H9 (cell line): Measurements from ENCODE around the gene IFNAR2. TPM values are rescaled to one million over a fixed set of nuclear protein-coding genes. Genes with fewer than 3 reads are reported as not detected.

Source experiments
- DNase-seq: peaks from one replicate; pipeline ENCODE4 v3.0.0-alpha.2; 2017
- H2AFZ ChIP-seq: one replicate; pipeline ENCODE4 v1.6.1; 2013; ENCODE audit warnings: mild to moderate bottlenecking, low read length, control low read depth, moderate library complexity
- H2AK5ac ChIP-seq: 2 replicates; pipeline ENCODE4 v1.6.1; 2013; ENCODE audit warnings: low read length, control low read depth, mixed read lengths; ENCODE audit not compliant: insufficient read length
- H2BK120ac ChIP-seq: one replicate; pipeline ENCODE4 v1.6.1; 2013; ENCODE audit warnings: low read depth, mild to moderate bottlenecking, low read length, control low read depth, inconsistent platforms; ENCODE audit not compliant: poor library complexity, severe bottlenecking
- H2BK12ac ChIP-seq: 2 replicates; pipeline ENCODE4 v1.6.1; 2013; ENCODE audit warnings: low read length, control low read depth, mixed read lengths, low read depth; ENCODE audit not compliant: insufficient read length
- H2BK15ac ChIP-seq: 2 replicates; pipeline ENCODE4 v1.6.1; 2013; ENCODE audit warnings: low read depth, low read length, control low read depth
- H2BK20ac ChIP-seq: one replicate; pipeline ENCODE4 v1.6.1; 2013; ENCODE audit warnings: low read depth, mild to moderate bottlenecking, low read length, control low read depth, inconsistent platforms; ENCODE audit not compliant: poor library complexity, severe bottlenecking
- H2BK5ac ChIP-seq: 2 replicates; pipeline ENCODE4 v1.6.1; 2013; ENCODE audit warnings: low read length, control low read depth, mixed read lengths; ENCODE audit not compliant: insufficient read length
- H3K14ac ChIP-seq: 2 replicates; pipeline ENCODE4 v1.6.1; 2013; ENCODE audit warnings: low read length, control low read depth; ENCODE audit not compliant: insufficient read depth
- H3K18ac ChIP-seq: 2 replicates; pipeline ENCODE4 v1.6.1; 2013; ENCODE audit warnings: low read depth, mild to moderate bottlenecking, mixed read lengths, low read length, control low read depth; ENCODE audit not compliant: insufficient read length
- H3K23ac ChIP-seq: 2 replicates; pipeline ENCODE4 v1.6.1; 2013; ENCODE audit warnings: low read length, control low read depth, mixed read lengths, low read depth; ENCODE audit not compliant: insufficient read length
- H3K23me2 ChIP-seq: 2 replicates; pipeline ENCODE4 v1.6.1; 2013; ENCODE audit warnings: low read depth, mild to moderate bottlenecking, mixed read lengths, low read length, control low read depth; ENCODE audit not compliant: insufficient read length, poor library complexity, severe bottlenecking
- H3K27ac ChIP-seq: 2 replicates; pipeline ENCODE4 v1.5.1; 2013; ENCODE audit warnings: low read length, control low read depth, mixed read lengths, low read depth; ENCODE audit not compliant: insufficient read length
- H3K27me3 ChIP-seq: 2 replicates; pipeline ENCODE4 v1.6.1; 2013; ENCODE audit warnings: low read length, control low read depth, inconsistent platforms; ENCODE audit not compliant: insufficient read depth
- H3K4ac ChIP-seq: 2 replicates; pipeline ENCODE4 v1.6.1; 2013; ENCODE audit warnings: low read depth, mild to moderate bottlenecking, control low read depth, inconsistent platforms, low read length, moderate library complexity
- H3K4me1 ChIP-seq: 2 replicates; pipeline ENCODE4 v1.6.1; 2013; ENCODE audit warnings: low read length, control low read depth, inconsistent platforms; ENCODE audit not compliant: insufficient read depth
- H3K4me2 ChIP-seq: 2 replicates; pipeline ENCODE4 v1.6.1; 2013; ENCODE audit warnings: low read length, control low read depth, mixed read lengths; ENCODE audit not compliant: insufficient read length, insufficient read depth
- H3K56ac ChIP-seq: 2 replicates; pipeline ENCODE4 v1.6.1; 2013; ENCODE audit warnings: low read depth, mild to moderate bottlenecking, mixed read lengths, low read length, control low read depth; ENCODE audit not compliant: insufficient read length
- H3K79me1 ChIP-seq: 2 replicates; pipeline ENCODE4 v1.6.1; 2013; ENCODE audit warnings: low read depth, mild to moderate bottlenecking, moderate library complexity, low read length, control low read depth, inconsistent platforms; ENCODE audit not compliant: insufficient read depth, poor library complexity, severe bottlenecking
- H3K79me2 ChIP-seq: 2 replicates; pipeline ENCODE4 v1.6.1; 2013; ENCODE audit warnings: low read length, control low read depth, inconsistent platforms; ENCODE audit not compliant: insufficient read depth
- H3K9ac ChIP-seq: 2 replicates; pipeline ENCODE4 v1.6.1; 2013; ENCODE audit warnings: low read length, control low read depth, mixed read lengths; ENCODE audit not compliant: insufficient read length; ENCODE audit errors: extremely low read depth
- H3K9me3 ChIP-seq: one replicate; pipeline ENCODE4 v1.6.1; 2013; ENCODE audit warnings: low read depth, low read length, inconsistent platforms; ENCODE audit not compliant: control insufficient read depth
- H3T11ph ChIP-seq: one replicate; pipeline ENCODE4 v1.6.1; 2013; ENCODE audit warnings: mild to moderate bottlenecking, low read length, control low read depth, inconsistent platforms
- H4K20me1 ChIP-seq: one replicate; pipeline ENCODE4 v1.6.1; 2013; ENCODE audit not compliant: control insufficient read depth, insufficient read length, insufficient read depth
- H4K5ac ChIP-seq: 2 replicates; pipeline ENCODE4 v1.6.1; 2013; ENCODE audit warnings: low read depth, mild to moderate bottlenecking, mixed read lengths, low read length, control low read depth; ENCODE audit not compliant: insufficient read length
- H4K8ac ChIP-seq: replicated peaks from 2 replicates; pipeline ENCODE4 v1.6.1; 2013; ENCODE audit warnings: low read length, control low read depth, mixed read lengths, low read depth; ENCODE audit not compliant: insufficient read length
- H4K91ac ChIP-seq: 2 replicates; pipeline ENCODE4 v1.6.1; 2013; ENCODE audit warnings: low read depth, mild to moderate bottlenecking, moderate library complexity, mixed read lengths, low read length, control low read depth; ENCODE audit not compliant: insufficient read length
- H3K27ac Mint-ChIP-seq, 3 experiments: 2 replicates in 2 of 3; 3 replicates in 1 of 3; pipeline ENCODE4 v1.8.0; 2020 to 2021; ENCODE audit warnings: mixed read lengths in 3 of 3, mild to moderate bottlenecking in 1 of 3, moderate library complexity in 1 of 3
- H3K27me3 Mint-ChIP-seq: 2 replicates; pipeline ENCODE4 v1.8.0; 2021; ENCODE audit warnings: low read depth, mild to moderate bottlenecking, moderate library complexity, mixed read lengths
- H3K36me3 Mint-ChIP-seq, 3 experiments: 2 replicates in 2 of 3; 3 replicates in 1 of 3; pipeline ENCODE4 v1.8.0; 2020 to 2021; ENCODE audit warnings: low read depth in 3 of 3, mixed read lengths in 3 of 3; ENCODE audit not compliant: insufficient read depth in 1 of 3
- H3K4me1 Mint-ChIP-seq, 2 experiments: 2 replicates each; pipeline ENCODE4 v1.8.0; 2020; ENCODE audit warnings: mixed read lengths in 2 of 2
- H3K4me3 Mint-ChIP-seq, 2 experiments: 2 replicates in 1 of 2; 3 replicates in 1 of 2; pipeline ENCODE4 v1.8.0; 2020 to 2021; ENCODE audit warnings: mild to moderate bottlenecking in 2 of 2, mixed read lengths in 2 of 2, moderate library complexity in 1 of 2
- H3K9me3 Mint-ChIP-seq, 2 experiments: 2 replicates in 1 of 2; 3 replicates in 1 of 2; pipeline ENCODE4 v1.8.0; 2020; ENCODE audit warnings: mild to moderate bottlenecking in 2 of 2, mixed read lengths in 2 of 2, moderate library complexity in 1 of 2
- WGBS: extraction: QIAGEN DNeasy Blood & Tissue Kit; methylation state at CpG from one replicate; pipeline ENCODE4 v1.1.7; 2013; ENCODE audit warnings: missing lambda C conversion rate, low lambda C conversion rate, mixed read lengths; ENCODE audit not compliant: insufficient read length; ENCODE audit errors: extremely low coverage; 5-methylcytosine and 5-hydroxymethylcytosine counted together
- total RNA-seq: library from RNA; stranded (reverse); gene quantifications from 2 replicates; pipeline ENCODE4 v1.2.1, GENCODE V29; 2021
- TF ChIP-seq, protein P1 (sequence below): fragments of 200-600 bp; sonication (generic); conservative IDR thresholded peaks from 3 replicates; pipeline ENCODE4 v1.8.0; 2021; ENCODE audit warnings: antibody characterized with exemption, mild to moderate bottlenecking

Gene IFNAR2
- total RNA-seq, 1 experiment from 2014 or later = 14.4 TPM

DNA sequence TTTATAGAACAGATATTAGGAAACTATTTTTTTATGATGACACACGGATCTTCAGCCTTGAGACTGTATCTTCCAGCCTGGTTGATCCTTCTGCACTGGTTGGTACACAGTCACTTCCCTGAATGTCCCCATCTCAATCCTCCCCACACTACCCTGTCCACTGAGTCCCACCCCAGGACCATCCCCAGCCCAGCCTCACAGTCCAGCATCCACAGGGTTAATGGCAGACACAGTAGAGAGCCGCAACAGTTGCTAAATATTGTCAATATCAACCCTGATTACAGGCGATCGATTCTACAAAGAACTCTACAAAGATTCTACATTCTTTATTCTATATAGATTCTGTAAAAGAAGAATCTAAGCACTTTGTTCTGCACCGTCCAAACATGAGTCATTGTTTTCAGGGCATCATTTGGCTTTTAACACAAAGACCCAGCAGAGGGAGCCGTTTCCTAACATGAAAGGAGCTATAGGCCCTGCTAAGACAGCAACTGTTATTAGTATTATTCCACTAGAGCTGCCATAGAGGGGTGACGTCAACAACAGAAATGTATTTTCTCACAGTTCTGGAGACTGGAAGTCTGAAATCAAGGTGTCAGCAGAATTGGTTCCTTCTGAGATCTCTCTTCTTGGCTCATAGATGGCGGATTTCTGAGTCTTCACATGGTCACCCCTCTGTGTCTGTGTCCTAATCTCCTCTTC lies 30.1 kb upstream of the IFNAR2 start:
- Histone ChIP-seq H2AK5ac (no peak overlapping the region), H4K91ac (no peak overlapping the region), H3K79me1 (no peaks in the 10 kb centered on the region), H2AFZ (no peak overlapping the region), H3K4me2 (no peak overlapping the region), H3K18ac (no peak overlapping the region), H3K23me2 (no peaks in the 10 kb centered on the region), H3K9ac (no peak overlapping the region), H3K4me1 (no peaks in the 10 kb centered on the region), H2BK20ac (no peak overlapping the region), H4K20me1 (no peaks in the 10 kb centered on the region), H3K4ac (no peak overlapping the region), H3K79me2 (no peaks in the 10 kb centered on the region), H4K5ac (no peak overlapping the region), H3K23ac (no peak overlapping the region), H3T11ph (no peak overlapping the region), H2BK5ac (no peak overlapping the region), H3K27me3 (no peaks in the 10 kb centered on the region), H3K14ac (no peak overlapping the region), H2BK15ac (no peak overlapping the region), H3K56ac (no peak overlapping the region), H3K9me3 (no peaks in the 10 kb centered on the region), H2BK12ac (no peak overlapping the region), H3K27ac (no peak overlapping the region), H4K8ac (no peak overlapping the region), H2BK120ac (no peak overlapping the region)
- TF ChIP-seq, protein P1, sequence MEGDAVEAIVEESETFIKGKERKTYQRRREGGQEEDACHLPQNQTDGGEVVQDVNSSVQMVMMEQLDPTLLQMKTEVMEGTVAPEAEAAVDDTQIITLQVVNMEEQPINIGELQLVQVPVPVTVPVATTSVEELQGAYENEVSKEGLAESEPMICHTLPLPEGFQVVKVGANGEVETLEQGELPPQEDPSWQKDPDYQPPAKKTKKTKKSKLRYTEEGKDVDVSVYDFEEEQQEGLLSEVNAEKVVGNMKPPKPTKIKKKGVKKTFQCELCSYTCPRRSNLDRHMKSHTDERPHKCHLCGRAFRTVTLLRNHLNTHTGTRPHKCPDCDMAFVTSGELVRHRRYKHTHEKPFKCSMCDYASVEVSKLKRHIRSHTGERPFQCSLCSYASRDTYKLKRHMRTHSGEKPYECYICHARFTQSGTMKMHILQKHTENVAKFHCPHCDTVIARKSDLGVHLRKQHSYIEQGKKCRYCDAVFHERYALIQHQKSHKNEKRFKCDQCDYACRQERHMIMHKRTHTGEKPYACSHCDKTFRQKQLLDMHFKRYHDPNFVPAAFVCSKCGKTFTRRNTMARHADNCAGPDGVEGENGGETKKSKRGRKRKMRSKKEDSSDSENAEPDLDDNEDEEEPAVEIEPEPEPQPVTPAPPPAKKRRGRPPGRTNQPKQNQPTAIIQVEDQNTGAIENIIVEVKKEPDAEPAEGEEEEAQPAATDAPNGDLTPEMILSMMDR = peak; percentile 91
- peak; percentile 55 for DNase-seq
- Mint-ChIP-seq H3K9me3 (no peaks in the 10 kb centered on the region), H3K27me3 (peaks cover 6% of the 10 kb centered on the region; the same call in 1 of the 2 replicates), H3K4me1 (peaks cover 11 to 15% of the 10 kb centered on the region in 2 experiments), H3K4me3 (0 out of 5 replicates have a peak overlapping the region, but pooled peaks of 1 of the 2 experiments have one; percentile 14), H3K27ac (peak overlapping the region in 1 of 3 experiments; percentile 18; a peak in 2 of 7 replicates), H3K36me3 (no peaks in the 10 kb centered on the region)
- no CpG with 5 or more reads among the region's 8 CpGs for WGBS
